H1 (cell line): ENCODE results near the gene TBC1D20. TPM values are rescaled to one million over a fixed set of nuclear protein-coding genes. Genes with fewer than 3 reads are reported as not detected.
A peak's percentile ranks its signal among the peaks of the same experiment; 100 is the strongest.

Source experiments
- CTCF ChIA-PET: fragments of 300-600 bp; sonication (Branson Sonifier 250); formaldehyde crosslinking; loops from one replicate; lab custom pipeline; 2021; ENCODE audit not compliant: partially characterized antibody; lab: Charles Lee
- POLR2A ChIA-PET: fragments of 300-600 bp; sonication (Branson Sonifier 250); formaldehyde crosslinking; loops from one replicate; lab custom pipeline; 2021; ENCODE audit warnings: inconsistent platforms; ENCODE audit not compliant: partially characterized antibody; lab: Charles Lee
- DNase-seq, 2 experiments: peaks; one replicate each; pipeline versions ENCODE4 v3.0.0 to v3.0.0-alpha.2; 2010 to 2022; ENCODE audit warnings: low spot score in 2 of 2, low read depth in 1 of 2, mixed read lengths in 1 of 2
- FAIRE-seq: peaks from 2 replicates; lab custom pipeline; 2011; peaks lifted over from hg19 to GRCh38; lab: Jason Lieb, UNC
- H2AFZ ChIP-seq: 2 replicates; pipeline ENCODE4 v1.8.1; 2012; ENCODE audit warnings: low read length, inconsistent platforms
- H2AK5ac ChIP-seq: 2 replicates; pipeline ENCODE4 v1.6.1; 2013; ENCODE audit warnings: low read depth, low read length
- H2BK120ac ChIP-seq: replicated peaks from 2 replicates; pipeline ENCODE3; 2013; ENCODE audit warnings: low read depth, low read length, inconsistent platforms
- H2BK12ac ChIP-seq: 2 replicates; pipeline ENCODE4 v1.6.1; 2013; ENCODE audit warnings: low read depth, low read length
- H2BK15ac ChIP-seq: 2 replicates; pipeline ENCODE4 v1.6.1; 2013; ENCODE audit warnings: low read length
- H2BK20ac ChIP-seq: 2 replicates; pipeline ENCODE4 v1.6.1; 2013; ENCODE audit warnings: low read length
- H2BK5ac ChIP-seq: 2 replicates; pipeline ENCODE4 v1.6.1; 2013; ENCODE audit warnings: low read depth, low read length
- H3K14ac ChIP-seq: 2 replicates; pipeline ENCODE4 v1.6.1; 2013; ENCODE audit warnings: inconsistent platforms; ENCODE audit not compliant: insufficient read length
- H3K18ac ChIP-seq: 2 replicates; pipeline ENCODE4 v1.6.1; 2013; ENCODE audit warnings: low read length; ENCODE audit errors: extremely low read depth
- H3K23ac ChIP-seq: 2 replicates; pipeline ENCODE4 v1.6.1; 2013; ENCODE audit warnings: inconsistent platforms; ENCODE audit not compliant: insufficient read length
- H3K23me2 ChIP-seq: 2 replicates; pipeline ENCODE4 v1.6.1; 2013; ENCODE audit warnings: low read depth, low read length
- H3K27ac ChIP-seq: 2 replicates; pipeline ENCODE4 v1.6.1; 2011; ENCODE audit warnings: low read depth, low read length, inconsistent platforms
- H3K27me3 ChIP-seq, 4 experiments: replicated peaks in 1 of 4; 1 replicate in 1 of 4; 2 replicates in 3 of 4; pipeline versions ENCODE4 v1.6.1 to v1.8.1; 2011 to 2013; ENCODE audit warnings: low read length in 3 of 4, mild to moderate bottlenecking in 3 of 4, inconsistent platforms in 2 of 4, mixed read lengths in 2 of 4, moderate library complexity in 1 of 4; ENCODE audit not compliant: control insufficient read depth in 3 of 4, insufficient read depth in 3 of 4; ENCODE audit errors: extremely low read depth in 1 of 4
- H3K36me3 ChIP-seq, 4 experiments: 2 replicates each; pipeline versions ENCODE4 v1.6.1 to v1.8.1; 2011 to 2013; ENCODE audit warnings: mild to moderate bottlenecking in 4 of 4, low read length in 3 of 4, moderate library complexity in 2 of 4, control low read depth in 1 of 4, inconsistent platforms in 1 of 4; ENCODE audit not compliant: insufficient read depth in 4 of 4, control insufficient read depth in 2 of 4
- H3K4ac ChIP-seq: replicated peaks from 2 replicates; pipeline ENCODE3; 2013; ENCODE audit warnings: low read length, low read depth, mixed read lengths, inconsistent platforms; ENCODE audit not compliant: insufficient read length
- H3K4me1 ChIP-seq, 4 experiments: replicated peaks in 1 of 4; 1 replicate in 1 of 4; 2 replicates in 3 of 4; pipeline versions ENCODE4 v1.6.1 to v1.8.1; 2011 to 2013; ENCODE audit warnings: low read length in 3 of 4, inconsistent platforms in 2 of 4, mixed read lengths in 1 of 4; ENCODE audit not compliant: insufficient read depth in 4 of 4, control insufficient read depth in 3 of 4
- H3K4me2 ChIP-seq, 2 experiments: 2 replicates each; pipeline versions ENCODE4 v1.6.1 to v1.8.1; 2011 to 2013; ENCODE audit warnings: low read depth in 2 of 2, low read length in 2 of 2, control low read depth in 1 of 2, inconsistent platforms in 1 of 2, mild to moderate bottlenecking in 1 of 2; ENCODE audit not compliant: insufficient read depth in 1 of 2
- H3K4me3 ChIP-seq, 4 experiments: fragments of 200-600, 300-600 bp in 1 of 4; sonication (generic), shearing (Covaris generic), sonication (Bioruptor Twin) in 1 of 4; 2 replicates each; pipeline versions ENCODE4 v1.5.1 to v1.8.1; 2011 to 2016; ENCODE audit warnings: low read length in 4 of 4, low read depth in 3 of 4, control low read depth in 2 of 4, inconsistent platforms in 2 of 4, mild to moderate bottlenecking in 2 of 4, mixed read lengths in 1 of 4, moderate library complexity in 1 of 4; ENCODE audit not compliant: insufficient read depth in 2 of 4; ENCODE audit errors: extremely low read depth in 1 of 4
- H3K56ac ChIP-seq: replicated peaks from 2 replicates; pipeline ENCODE3; 2013; ENCODE audit warnings: low read depth, mild to moderate bottlenecking, mixed read lengths, low read length, inconsistent platforms; ENCODE audit not compliant: insufficient read length
- H3K79me1 ChIP-seq: 2 replicates; pipeline ENCODE4 v1.6.1; 2013; ENCODE audit warnings: low read depth, low read length, control low read depth
- H3K79me2 ChIP-seq, 2 experiments: 2 replicates each; pipeline versions ENCODE4 v1.6.1 to v1.8.1; 2012 to 2013; ENCODE audit warnings: low read length in 2 of 2, mild to moderate bottlenecking in 2 of 2, inconsistent platforms in 1 of 2; ENCODE audit not compliant: insufficient read depth in 2 of 2, control insufficient read depth in 1 of 2
- H3K9ac ChIP-seq, 4 experiments: replicated peaks in 1 of 4; 1 replicate in 1 of 4; 2 replicates in 3 of 4; pipeline versions ENCODE4 v1.6.1 to v1.8.1; 2011 to 2013; ENCODE audit warnings: low read depth in 3 of 4, low read length in 3 of 4, control low read depth in 2 of 4, mild to moderate bottlenecking in 2 of 4, moderate library complexity in 2 of 4, inconsistent platforms in 1 of 4; ENCODE audit errors: extremely low read depth in 1 of 4
- H3K9me3 ChIP-seq, 2 experiments: 2 replicates each; pipeline versions ENCODE4 v1.6.1 to v1.8.1; 2012 to 2013; ENCODE audit warnings: mild to moderate bottlenecking in 2 of 2, moderate library complexity in 2 of 2, control low read depth in 1 of 2, inconsistent platforms in 1 of 2, low read depth in 1 of 2, low read length in 1 of 2, mixed read lengths in 1 of 2; ENCODE audit not compliant: insufficient read depth in 2 of 2
- H4K20me1 ChIP-seq, 2 experiments: replicated peaks in 1 of 2; 2 replicates each; pipeline versions ENCODE3 to v1.8.1; 2011 to 2013; ENCODE audit warnings: inconsistent platforms in 2 of 2, low read length in 2 of 2, mild to moderate bottlenecking in 1 of 2; ENCODE audit not compliant: insufficient read depth in 2 of 2, control insufficient read depth in 1 of 2
- H4K5ac ChIP-seq: 2 replicates; pipeline ENCODE4 v1.6.1; 2013; ENCODE audit warnings: low read length, low read depth, mixed read lengths, inconsistent platforms; ENCODE audit not compliant: insufficient read length
- H4K8ac ChIP-seq: 2 replicates; pipeline ENCODE4 v1.8.0; 2013; ENCODE audit warnings: mild to moderate bottlenecking, moderate library complexity, low read length, inconsistent platforms; ENCODE audit not compliant: insufficient read depth; ENCODE audit errors: extremely low read depth
- H4K91ac ChIP-seq: replicated peaks from 2 replicates; pipeline ENCODE3; 2013; ENCODE audit warnings: low read length, mixed read lengths, inconsistent platforms; ENCODE audit not compliant: insufficient read length
- CHD1 ChIP-seq: IDR thresholded peaks from 2 replicates; pipeline ENCODE4 v1.6.1; 2012; ENCODE audit warnings: low read depth, low read length, improper control_type of control experiment
- CTCF ChIP-seq, 3 experiments: IDR thresholded peaks; 1 replicate in 2 of 3; 2 replicates in 1 of 3; pipeline versions ENCODE4 v1.5.1 to v1.6.1; 2011; ENCODE audit warnings: low read length in 3 of 3, mild to moderate bottlenecking in 3 of 3, inconsistent platforms in 2 of 3, low read depth in 1 of 3, moderate library complexity in 1 of 3; ENCODE audit not compliant: insufficient read depth in 1 of 3; ENCODE audit errors: control extremely low read depth in 1 of 3
- JUN ChIP-seq: IDR thresholded peaks from 2 replicates; pipeline ENCODE4 v1.6.1; 2011; ENCODE audit warnings: low read depth, mild to moderate bottlenecking, improper control_type of control experiment, low read length
- SIN3A ChIP-seq, 2 experiments: IDR thresholded peaks in 1 of 2; conservative IDR thresholded peaks in 1 of 2; 2 replicates each; pipeline ENCODE4 v1.6.1; 2011 to 2012; ENCODE audit warnings: low read length in 2 of 2, improper control_type of control experiment in 1 of 2, low read depth in 1 of 2, mild to moderate bottlenecking in 1 of 2
- WGBS, 2 experiments: shearing (Covaris generic) in 1 of 2; methylation state at CpG; one replicate each; pipeline versions ENCODE4 v1.1.6 to v1.1.7; 2013 to 2015; ENCODE audit warnings: low lambda C conversion rate in 2 of 2, mixed read lengths in 2 of 2, inconsistent platforms in 1 of 2, low coverage in 1 of 2, missing lambda C conversion rate in 1 of 2; ENCODE audit not compliant: insufficient replicate concordance in 2 of 2, insufficient coverage in 1 of 2, insufficient read length in 1 of 2; ENCODE audit errors: extremely low coverage in 1 of 2, missing lambda C conversion rate in 1 of 2; 5-methylcytosine and 5-hydroxymethylcytosine counted together
- polyA plus RNA-seq, 7 experiments: library from polyadenylated mRNA; depleted of rRNA in 3 of 7; stranded (reverse) in 5 of 7; unstranded in 2 of 7; fragments of >200 nt in 5 of 7; fragments of 200-250 nt in 2 of 7; gene quantifications; 1 replicate in 5 of 7; 2 replicates in 1 of 7; 4 replicates in 1 of 7; pipeline versions ENCODE4 v1.2.1 to v1.2.3, GENCODE V29; 2011 to 2013; ENCODE audit warnings: missing spikeins in 2 of 7, mixed read lengths in 2 of 7
- total RNA-seq: library from RNA; stranded (reverse); fragmentation: NEBNext Ultra II Directional; extraction: Animal tissue kit (Norgen Biotek cat#: 25700); gene quantifications from 2 replicates; pipeline ENCODE4 v1.2.1, GENCODE V29; 2021

TBC1D20 gene
- total and polyA plus RNA-seq, 2 of the 8 experiments (the other 6 are each of a cell fraction or from before 2014, with no cell fraction given), result 14.5 to 17.1 TPM

- Histone ChIP-seq H4K91ac (no peak overlapping the region), H2BK12ac (no peak overlapping the region), H3K4me3 (peak overlapping the region in 1 of 4 experiments; percentile 40; a peak in 2 of 8 replicates), H2BK5ac (no peak overlapping the region), H3K9me3 (no peaks in the 10 kb centered on the region), H3K27ac (no peak overlapping the region), H3K27me3 (peaks cover 0 to 11% (median 3%) of the 10 kb centered on the region in 4 experiments; a peak in 4 of 7 replicates), H4K5ac (no peak overlapping the region), H3K23me2 (no peaks in the 10 kb centered on the region), H3K56ac (no peak overlapping the region), H3K79me1 (no peaks in the 10 kb centered on the region), H3K9ac (no peak overlapping the region), H2BK120ac (no peak overlapping the region), H3K18ac (no peak overlapping the region), H3K4me2 (peak overlapping the region; percentile 43 to 57), H3K4me1 (peaks cover 0 to 13% (median 5%) of the 10 kb centered on the region in 4 experiments; a peak in 6 of 7 replicates), H2BK15ac (no peak overlapping the region), H3K79me2 (no peaks in the 10 kb centered on the region), H4K20me1 (peaks cover 6 to 40% of the 10 kb centered on the region in 2 experiments), H3K23ac (no peak overlapping the region), H3K4ac (no peak overlapping the region), H3K36me3 (peaks cover 9 to 39% (median 18%) of the 10 kb centered on the region in 4 experiments; a peak in 6 of 8 replicates), H4K8ac (no peak overlapping the region), H3K14ac (no peak overlapping the region), H2AFZ (no peak overlapping the region), H2AK5ac (no peak overlapping the region; the same call in 1 of the 2 replicates), H2BK20ac (no peak overlapping the region)
- FAIRE-seq, result no peak
- no peak for DNase-seq
- CTCF ChIA-PET, result interaction anchor here (1.3 to 4.1 kb wide), 5 partner anchors 14 to 304 kb away, joined by 3 to 17 read pairs (median 8); no protein-coding TSS in a partner anchor
- 69% methylated on average over 16 of the region's 16 CpGs; no CpG with 5 or more reads in 1 of the 2 experiments for WGBS, 2 experiments
- TF ChIP-seq CTCF (IDR thresholded peaks at IDR 0.05; ENCODE audit: control extremely low read depth in 1 of 3, insufficient read depth in 1 of 3, low read depth in 1 of 3, low read length in 3 of 3), result no peak
- 0 out of 4 replicates have a peak, but pooled peaks of 1 of the 2 experiments have one; percentile 20 for TF ChIP-seq SIN3A (conservative IDR thresholded peaks at IDR 0.05 in 1 of 2, IDR thresholded peaks at IDR 0.05 in 1 of 2; ENCODE audit: low read depth in 1 of 2, low read length in 2 of 2)
- no peak for TF ChIP-seq CHD1
- TF ChIP-seq JUN, result no peak
- POLR2A ChIA-PET, result interaction anchor here (0.5 to 2.4 kb wide), 12 partner anchors 9 to 293 kb away, joined by 3 to 11 read pairs (median 3); partner anchors contain the start of genes RBCK1 and TBC1D20
These were observed 27.5 kb downstream of the TBC1D20 start for GRCh38 chr20:434661-435419.
